A549 (cell line): ENCODE measurements around the gene CENPK.

Source experiments
- CTCF ChIP-seq: fragments of >200 bp; sonication (Bioruptor Twin); formaldehyde crosslinking; IDR thresholded peaks from 3 replicates; pipeline ENCODE4 v1.5.1; 2016
- PHF8 ChIP-seq: fragments of 200-600 bp; sonication (generic); IDR thresholded peaks from 2 replicates; pipeline ENCODE4 v1.6.1; 2016; ENCODE audit warnings: low read depth, mild to moderate bottlenecking, antibody characterized with exemption, moderate library complexity, borderline replicate concordance
- POLR2A ChIP-seq: IDR thresholded peaks from 2 replicates; pipeline ENCODE4 v1.6.1; 2012; ENCODE audit warnings: mild to moderate bottlenecking, low read length
- RCOR1 ChIP-seq: fragments of 150-350 bp; IDR thresholded peaks from 2 replicates; pipeline ENCODE4 v1.6.1; 2014; ENCODE audit warnings: antibody characterized with exemption, low read length, low read depth
- REST ChIP-seq: fragments of 200-600 bp; sonication (generic); IDR thresholded peaks from 2 replicates; pipeline ENCODE4 v1.6.1; 2016; ENCODE audit warnings: antibody characterized with exemption, mild to moderate bottlenecking, moderate library complexity

DNA sequence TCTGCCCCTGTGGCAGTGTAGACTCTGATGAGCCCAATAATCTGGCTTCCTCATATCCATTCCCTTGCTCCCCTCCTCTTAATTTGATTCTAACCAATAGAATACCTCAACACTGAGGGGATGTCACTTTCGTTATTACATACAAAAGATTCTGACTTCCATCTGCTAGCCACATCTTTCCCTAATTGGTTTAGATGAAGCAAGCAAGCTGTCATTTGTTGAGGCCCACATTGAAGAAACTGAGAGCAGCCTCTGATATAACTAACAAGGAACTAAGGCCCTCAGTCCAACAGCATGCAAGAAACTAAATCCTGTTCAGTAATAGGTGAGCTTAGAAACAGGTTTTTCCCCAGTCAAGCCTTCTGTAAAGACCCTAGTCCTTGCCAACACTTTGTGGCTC lies 87.1 kb downstream of the CENPK start:
- no peak for TF ChIP-seq RCOR1
- TF ChIP-seq PHF8, result no peak
- no peak for TF ChIP-seq CTCF
- no peak for TF ChIP-seq REST
- no peak for TF ChIP-seq POLR2A
